ENCODE measurements around the gene LAG3. TPM values are rescaled to one million over a fixed set of nuclear protein-coding genes. Genes with fewer than 3 reads are reported as not detected.

LAG3 gene
- total RNA-seq, 1 donor from 2014 or later, result 0.49 TPM

DNA sequence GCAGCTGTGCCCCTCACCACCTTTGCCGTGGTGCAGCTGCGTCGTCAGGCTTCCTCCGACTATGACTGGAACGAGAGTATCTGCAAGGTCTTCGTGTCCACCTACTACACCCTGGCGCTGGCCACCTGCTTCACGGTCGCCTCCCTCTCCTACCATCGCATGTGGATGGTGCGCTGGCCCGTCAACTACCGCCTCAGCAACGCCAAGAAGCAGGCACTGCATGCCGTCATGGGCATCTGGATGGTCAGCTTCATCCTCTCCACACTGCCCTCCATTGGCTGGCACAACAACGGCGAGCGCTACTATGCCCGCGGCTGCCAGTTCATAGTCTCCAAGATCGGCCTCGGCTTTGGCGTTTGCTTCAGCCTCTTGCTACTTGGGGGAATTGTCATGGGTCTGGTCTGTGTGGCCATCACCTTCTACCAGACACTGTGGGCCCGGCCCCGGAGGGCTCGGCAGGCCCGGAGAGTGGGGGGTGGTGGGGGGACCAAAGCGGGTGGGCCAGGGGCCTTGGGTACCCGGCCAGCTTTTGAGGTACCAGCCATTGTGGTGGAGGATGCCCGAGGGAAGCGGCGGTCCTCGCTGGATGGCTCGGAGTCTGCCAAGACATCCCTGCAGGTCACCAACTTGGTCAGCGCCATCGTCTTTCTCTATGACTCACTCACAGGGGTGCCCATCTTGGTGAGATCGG, 51.9 kb downstream of the LAG3 start:
- no peak for DNase-seq

DNA sequence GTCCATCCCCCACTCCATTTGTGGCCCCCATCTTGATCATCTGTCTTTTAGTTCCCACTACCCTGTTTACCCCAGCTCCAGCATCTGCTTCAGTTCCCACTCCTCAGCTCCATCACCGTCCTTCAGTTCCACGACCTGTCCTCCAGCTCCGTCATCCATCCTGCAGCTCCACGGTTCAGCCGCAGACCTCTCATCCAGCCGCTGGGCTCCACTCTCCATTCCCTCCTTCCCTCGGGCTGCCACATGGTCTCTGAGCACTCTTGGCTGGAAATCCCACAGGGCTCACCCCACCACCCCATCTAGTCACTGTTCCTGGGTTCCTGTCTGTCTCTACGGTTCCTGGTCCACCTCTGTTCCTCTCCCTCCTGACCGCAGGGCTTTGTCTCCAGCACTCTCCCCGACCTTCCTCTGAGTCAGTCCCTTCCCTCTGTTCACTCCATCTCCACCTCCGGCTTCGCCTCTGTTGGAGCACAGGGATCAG, 52.6 kb downstream of the LAG3 start:
- DNase-seq, result no peak

DNA sequence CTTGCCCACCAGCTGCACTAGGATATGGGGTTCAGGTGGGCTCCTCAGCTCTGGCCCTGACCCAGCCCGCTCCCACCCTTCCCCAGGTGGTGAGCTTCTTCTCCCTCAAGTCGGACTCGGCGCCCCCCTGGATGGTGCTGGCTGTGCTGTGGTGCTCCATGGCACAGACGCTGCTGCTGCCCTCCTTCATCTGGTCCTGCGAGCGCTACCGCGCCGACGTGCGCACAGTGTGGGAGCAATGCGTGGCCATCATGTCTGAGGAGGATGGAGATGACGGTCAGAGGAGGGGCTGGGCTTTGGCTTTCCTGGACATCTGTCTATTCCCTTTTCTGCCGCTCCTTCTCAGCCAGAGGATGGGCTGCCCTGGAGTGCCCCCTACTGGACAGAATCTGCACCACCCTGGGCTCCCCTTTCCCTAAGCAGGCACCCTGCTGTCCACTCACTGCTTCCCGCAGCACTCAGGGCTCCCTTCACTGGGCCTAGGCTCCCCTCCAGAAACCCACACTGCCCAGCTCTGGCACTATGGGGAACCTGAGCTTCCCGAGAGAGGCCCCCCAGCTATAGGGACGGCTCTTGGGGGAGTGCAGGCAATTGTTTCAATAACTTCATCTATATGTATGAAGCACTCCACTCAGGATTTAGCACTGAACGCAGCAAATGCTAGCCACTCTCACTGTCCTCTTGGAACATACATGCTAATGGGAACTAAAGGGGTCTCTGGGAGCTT, 53.2 kb downstream of the LAG3 start:
- peak; percentile 76 for DNase-seq

- DNase-seq, result no peak
Observed at GRCh38 chr12:6826125-6826733, 53.9 kb downstream of the LAG3 start.

DNA sequence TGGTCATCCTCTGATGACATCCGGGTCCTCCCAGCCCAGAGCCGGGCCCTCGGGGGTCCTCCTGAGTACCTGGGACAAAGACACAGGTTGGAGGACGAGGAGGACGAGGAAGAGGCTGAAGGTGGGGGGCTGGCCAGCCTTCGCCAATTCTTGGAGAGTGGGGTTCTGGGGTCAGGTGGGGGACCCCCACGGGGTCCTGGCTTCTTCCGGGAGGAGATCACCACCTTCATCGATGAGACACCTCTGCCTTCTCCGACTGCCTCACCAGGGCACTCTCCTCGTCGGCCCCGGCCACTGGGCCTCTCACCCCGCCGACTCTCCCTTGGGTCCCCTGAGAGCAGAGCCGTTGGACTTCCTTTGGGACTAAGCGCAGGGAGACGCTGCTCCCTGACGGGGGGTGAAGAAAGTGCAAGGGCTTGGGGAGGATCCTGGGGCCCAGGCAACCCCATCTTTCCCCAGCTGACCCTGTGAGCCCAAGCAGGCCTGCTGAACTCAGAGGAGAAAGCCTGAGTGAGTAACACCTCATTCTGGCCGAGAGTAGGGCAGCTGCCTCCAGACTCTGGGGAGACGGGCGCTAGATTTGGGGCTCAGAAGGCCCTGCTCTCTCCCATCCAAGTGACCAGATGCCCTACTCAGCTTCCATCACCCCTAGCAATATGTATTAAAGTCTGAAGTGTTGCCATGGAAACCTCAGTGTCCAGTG, 54.6 kb downstream of the LAG3 start:
- DNase-seq, result no peak

- DNase-seq, result peak; percentile 57
Observed at GRCh38 chr12:6827437-6827911, 55.2 kb downstream of the LAG3 start.

Other genes with a start within 250 kb of the LAG3 start
- gene GAPDH, start 238.0 kb upstream of the LAG3 start, total RNA-seq, result 1,424 TPM
- gene IFFO1, start 216.5 kb upstream of the LAG3 start, total RNA-seq, result 8.5 TPM
- 11.5 TPM for gene NOP2, start 204.2 kb upstream of the LAG3 start, total RNA-seq
- 161 TPM for gene CHD4, start 165.1 kb upstream of the LAG3 start, total RNA-seq
- gene LPAR5, start 136.6 kb upstream of the LAG3 start, total RNA-seq, result 1.7 TPM
- 0.99 TPM for gene ACRBP, start 125.1 kb upstream of the LAG3 start, total RNA-seq
- 45.6 TPM for gene ING4, start 109.4 kb upstream of the LAG3 start, total RNA-seq
- gene ZNF384, start 83.1 kb upstream of the LAG3 start, total RNA-seq, result 17.4 TPM
- gene PIANP, start 71.7 kb upstream of the LAG3 start, total RNA-seq, result 0.10 TPM
- gene COPS7A, start 48.5 kb upstream of the LAG3 start, total RNA-seq, result 24.4 TPM
- 76.3 TPM for gene MLF2, start 19.4 kb upstream of the LAG3 start, total RNA-seq
- 49.1 TPM for gene PTMS, start 6.2 kb upstream of the LAG3 start, total RNA-seq
- 9.7 TPM for gene CD4, start 17.0 kb downstream of the LAG3 start, total RNA-seq
- gene GPR162, start 49.3 kb downstream of the LAG3 start, total RNA-seq, result 4.9 TPM
- 28.4 TPM for gene P3H3, start 55.9 kb downstream of the LAG3 start, total RNA-seq
- gene GNB3, start 68.4 kb downstream of the LAG3 start, total RNA-seq, result 2.2 TPM
- 8.1 TPM for gene CDCA3, start 78.8 kb downstream of the LAG3 start, total RNA-seq
- 35.7 TPM for gene USP5, start 79.6 kb downstream of the LAG3 start, total RNA-seq
- 316 TPM for gene TPI1, start 95.0 kb downstream of the LAG3 start, total RNA-seq
- 3.1 TPM for gene SPSB2, start 100.8 kb downstream of the LAG3 start, total RNA-seq
- 4.3 TPM for gene LRRC23, start 132.3 kb downstream of the LAG3 start, total RNA-seq
- 9.0 TPM for gene ENO2, start 142.1 kb downstream of the LAG3 start, total RNA-seq
- 39.4 TPM for gene ATN1, start 155.4 kb downstream of the LAG3 start, total RNA-seq
- not detected for gene RNU7-1, start 171.3 kb downstream of the LAG3 start, total RNA-seq
- 130 TPM for gene C12orf57, start 171.5 kb downstream of the LAG3 start, total RNA-seq
- gene PTPN6, start 178.8 kb downstream of the LAG3 start, total RNA-seq, result 12.6 TPM
- gene PHB2, start 198.1 kb downstream of the LAG3 start, total RNA-seq, result 113 TPM
- gene EMG1, start 198.4 kb downstream of the LAG3 start, total RNA-seq, result 22.0 TPM
- gene LPCAT3, start 246.0 kb downstream of the LAG3 start, total RNA-seq, result 24.9 TPM

All from skin of body (tissue), 2 donors.